Transverse colon (tissue), 4 donors: ENCODE results near the gene PCBP2. TPM values are rescaled to one million over a fixed set of nuclear protein-coding genes. Genes with fewer than 3 reads are reported as not detected.

Experiments used
- DNase-seq: peaks from one replicate; pipeline ENCODE4 v3.0.0-alpha.2; 2019
- H3K27ac ChIP-seq, 4 donors: fragments of 200-600 bp; sonication (generic); 2 replicates each; pipeline ENCODE4 v1.5.1; 2016 to 2018; ENCODE audit warnings: inconsistent platforms in 4 of 4
- H3K27me3 ChIP-seq: fragments of 200-600 bp; sonication (generic); 2 replicates; pipeline ENCODE4 v1.5.1; 2017; ENCODE audit warnings: inconsistent platforms
- H3K36me3 ChIP-seq, 4 donors: fragments of 200-600 bp; sonication (generic); 2 replicates each; pipeline ENCODE4 v1.5.1; 2017 to 2019; ENCODE audit warnings: inconsistent platforms in 4 of 4
- H3K4me1 ChIP-seq, 4 donors: fragments of 200-600 bp; sonication (generic); 2 replicates each; pipeline ENCODE4 v1.5.1; 2017 to 2020; ENCODE audit warnings: inconsistent platforms in 4 of 4
- H3K4me3 ChIP-seq, 4 donors: fragments of 200-600 bp; sonication (generic); 1 replicate in 1 of 4; 2 replicates in 3 of 4; pipeline versions ENCODE4 v1.5.1 to v1.6.1; 2017 to 2019; ENCODE audit warnings: inconsistent platforms in 4 of 4
- H3K9me3 ChIP-seq, 2 donors: fragments of 200-600 bp; sonication (generic); 2 replicates each; pipeline ENCODE4 v1.5.1; 2017 to 2019; ENCODE audit warnings: inconsistent platforms in 2 of 2
- CTCF ChIP-seq, 5 experiments: fragments of 200-600 bp in 3 of 5; fragments of 450-650 bp in 2 of 5; sonication (generic) in 3 of 5; IDR thresholded peaks; 1 replicate in 2 of 5; 2 replicates in 3 of 5; pipeline ENCODE4 v1.5.1; 2016 to 2017; ENCODE audit warnings: antibody characterized with exemption in 5 of 5, inconsistent platforms in 3 of 5, mild to moderate bottlenecking in 2 of 5, moderate library complexity in 1 of 5
- EP300 ChIP-seq: sonication (generic); formaldehyde crosslinking; IDR thresholded peaks from one replicate; pipeline ENCODE4 v1.6.1; 2017; ENCODE audit warnings: antibody characterized with exemption, low read depth
- POLR2A ChIP-seq: fragments of 450-650 bp; IDR thresholded peaks from one replicate; pipeline ENCODE4 v1.6.1; 2016; ENCODE audit warnings: antibody characterized with exemption, mild to moderate bottlenecking, moderate library complexity
- POLR2AphosphoS5 ChIP-seq, 3 donors: sonication (generic); formaldehyde crosslinking; IDR thresholded peaks; one replicate each; pipeline ENCODE4 v1.6.1; 2016; ENCODE audit warnings: antibody characterized with exemption in 3 of 3
- WGBS, 2 donors: methylation state at CpG; one replicate each; pipeline ENCODE4 v1.1.5; 2018; ENCODE audit warnings: low coverage in 1 of 2; 5-methylcytosine and 5-hydroxymethylcytosine counted together
- in situ Hi-C, 4 donors: fragments of 200-750 bp; cut with MboI; loops; one replicate each; pipeline versions ENCODE4 v1.15.0 to v1.15.1; 2017; ENCODE audit warnings: low sequenced_read_pairs in 3 of 4, low pct_ligation_motif_present in 1 of 4, low pct_unique_long_range_greater_than_20kb in 1 of 4
- intact Hi-C: fragments of 100-400 bp; cut with DNase I; formaldehyde crosslinking; loops from one replicate; pipeline ENCODE4 v1.15.1; 2023; ENCODE audit warnings: low total_unique reads
- total RNA-seq, 4 donors: library from RNA; depleted of rRNA; stranded (reverse); fragments of >200 nt; gene quantifications; one replicate each; pipeline ENCODE4 v1.1.0, GENCODE V29; 2016

The PCBP2 gene
- total RNA-seq, 4 donors from 2014 or later = 340 to 492 (median 432) TPM

GRCh38 chr12:53516758-53517455 is 65.0 kb downstream of the PCBP2 start:
- H3K4me1 ChIP-seq = no peaks in the 10 kb centered on the region
- no peak for DNase-seq
- in situ Hi-C loops (no loop called here), intact Hi-C loops (loop anchor here (10.0 kb wide), 1 partner anchor 642 kb away; no protein-coding TSS in a partner anchor)
- 80 to 81% methylated on average over 4 to 10 of the region's 13 CpGs for WGBS, 2 donors
- peaks cover 0 to 75% (median 30%) of the 10 kb centered on the region in 4 donors for H3K36me3 ChIP-seq
- no peaks in the 10 kb centered on the region for H3K27me3 ChIP-seq
- no peaks in the 10 kb centered on the region for H3K9me3 ChIP-seq
- H3K4me3 ChIP-seq = no peak overlapping the region
- H3K27ac ChIP-seq = no peak overlapping the region
- no peak for TF ChIP-seq EP300
- TF ChIP-seq POLR2AphosphoS5 (IDR thresholded peaks at IDR 0.05) = no peak
- no peak for TF ChIP-seq POLR2A
- no peak for TF ChIP-seq CTCF (IDR thresholded peaks at IDR 0.05)

- Histone ChIP-seq H3K27ac (no peak overlapping the region), H3K4me1 (no peaks in the 10 kb centered on the region), H3K9me3 (no peaks in the 10 kb centered on the region), H3K36me3 (peaks cover 0 to 76% (median 37%) of the 10 kb centered on the region in 4 donors), H3K4me3 (no peak overlapping the region), H3K27me3 (no peaks in the 10 kb centered on the region)
- in situ Hi-C loops (no loop called here), intact Hi-C loops (loop anchor here (10.0 kb wide), 1 partner anchor 644 kb away; no protein-coding TSS in a partner anchor)
- WGBS, 2 donors = 80% methylated on average over 5 of the region's 5 CpGs; no CpG with 5 or more reads in 1 of the 2 donors
- DNase-seq = no peak
- TF ChIP-seq CTCF (IDR thresholded peaks at IDR 0.05) (no peak), EP300 (no peak), POLR2AphosphoS5 (IDR thresholded peaks at IDR 0.05) (no peak), POLR2A (no peak)
These were observed 66.5 kb downstream of the PCBP2 start for GRCh38 chr12:53518381-53518780.

GRCh38 chr12:53523131-53523530 is 71.2 kb downstream of the PCBP2 start:
- no peak for DNase-seq
- H3K36me3 ChIP-seq = peaks cover 0 to 75% (median 33%) of the 10 kb centered on the region in 4 donors
- H3K27me3 ChIP-seq = no peaks in the 10 kb centered on the region
- no peak overlapping the region for H3K4me3 ChIP-seq
- no peak overlapping the region for H3K27ac ChIP-seq
- H3K4me1 ChIP-seq = no peaks in the 10 kb centered on the region
- H3K9me3 ChIP-seq = no peaks in the 10 kb centered on the region
- in situ Hi-C loops = no loop called here
- TF ChIP-seq POLR2AphosphoS5 (IDR thresholded peaks at IDR 0.05) (no peak), CTCF (IDR thresholded peaks at IDR 0.05) (no peak), EP300 (no peak), POLR2A (no peak)
- intact Hi-C loops = no loop called here
- WGBS, 2 donors = 89 to 90% methylated on average over 1 to 3 of the region's 3 CpGs

- TF ChIP-seq POLR2A = no peak
- TF ChIP-seq CTCF (IDR thresholded peaks at IDR 0.05) = no peak
- no peak for TF ChIP-seq POLR2AphosphoS5 (IDR thresholded peaks at IDR 0.05)
- TF ChIP-seq EP300 = no peak
- no peaks in the 10 kb centered on the region for H3K9me3 ChIP-seq
- no peak overlapping the region for H3K4me3 ChIP-seq
- DNase-seq = no peak
- no peak overlapping the region for H3K27ac ChIP-seq
- in situ Hi-C loops (no loop called here), intact Hi-C loops (no loop called here)
- 98 to 99% methylated on average over 13 of the region's 13 CpGs for WGBS, 2 donors
- H3K27me3 ChIP-seq = no peaks in the 10 kb centered on the region
- H3K36me3 ChIP-seq = peaks cover 0 to 71% (median 33%) of the 10 kb centered on the region in 4 donors
- no peaks in the 10 kb centered on the region for H3K4me1 ChIP-seq
These were observed 72.6 kb downstream of the PCBP2 start for GRCh38 chr12:53524476-53524875.
